BJ (cell line): ENCODE measurements around the gene FOXC2. TPM values are rescaled to one million over a fixed set of nuclear protein-coding genes. Genes with fewer than 3 reads are reported as not detected.

Experiments used
- CTCF ChIA-PET: fragments of 350-600 bp; formaldehyde crosslinking; extraction: SDS; loops from one replicate; lab custom pipeline; 2021; ENCODE audit warnings: antibody characterized with exemption, inconsistent platforms; lab: Yijun Ruan, JAX
- POLR2A ChIA-PET: fragments of 300-600 bp; sonication (Branson Sonifier 250); formaldehyde crosslinking; extraction: SDS; loops from one replicate; lab custom pipeline; 2021; ENCODE audit warnings: antibody characterized with exemption; lab: Charles Lee
- DNase-seq: peaks from one replicate; pipeline ENCODE4 v3.0.0-alpha.2; 2011; ENCODE audit warnings: low read depth
- H3K27me3 ChIP-seq: 2 replicates; pipeline ENCODE4 v1.6.0; 2011; ENCODE audit warnings: low read length; ENCODE audit not compliant: control insufficient read depth, insufficient read depth
- H3K36me3 ChIP-seq: 2 replicates; pipeline ENCODE4 v1.5.1; 2011; ENCODE audit warnings: low read length; ENCODE audit not compliant: control insufficient read depth, insufficient read depth
- H3K4me3 ChIP-seq: 2 replicates; pipeline ENCODE4 v1.5.1; 2011; ENCODE audit warnings: low read depth, mild to moderate bottlenecking, control low read depth, low read length
- CTCF ChIP-seq: IDR thresholded peaks from 2 replicates; pipeline ENCODE4 v1.5.1; 2011; ENCODE audit warnings: low read depth, mild to moderate bottlenecking, control low read depth, inconsistent platforms, low read length, moderate library complexity; ENCODE audit not compliant: insufficient read depth
- polyA plus RNA-seq: library from polyadenylated mRNA; depleted of rRNA; stranded (reverse); fragments of >200 nt; gene quantifications from 2 replicates; pipeline ENCODE4 v1.2.3, GENCODE V29; 2011

Gene FOXC2
- polyA plus RNA-seq, 1 experiment: 0.63 TPM

GRCh38 chr16:86566966-86567700, 504 bp downstream of the FOXC2 start:
- ChIA-PET POLR2A (no interaction called here), CTCF (interaction anchor here (0.6 to 1.8 kb wide), 9 partner anchors 7 to 711 kb away, joined by 3 to 11 read pairs (median 3); no protein-coding TSS in a partner anchor)
- no peaks in the 10 kb centered on the region for H3K36me3 ChIP-seq
- no peak for DNase-seq
- H3K4me3 ChIP-seq: peak overlapping the region; percentile 83
- H3K27me3 ChIP-seq: peaks cover 4% of the 10 kb centered on the region
- TF ChIP-seq CTCF: no peak

- CTCF ChIA-PET: interaction anchor here (0.6 to 1.5 kb wide), 6 partner anchors 8 to 710 kb away, joined by 3 to 6 read pairs (median 3); no protein-coding TSS in a partner anchor
- no peak for TF ChIP-seq CTCF
- DNase-seq: no peak
- peaks cover 4% of the 10 kb centered on the region for H3K27me3 ChIP-seq
- peak overlapping the region; percentile 83 for H3K4me3 ChIP-seq
- H3K36me3 ChIP-seq: no peaks in the 10 kb centered on the region
- POLR2A ChIA-PET: no interaction called here
Observed at GRCh38 chr16:86567701-86568581, 1.3 kb downstream of the FOXC2 start.

- no peak for TF ChIP-seq CTCF
- Histone ChIP-seq H3K4me3 (peak overlapping the region; percentile 83), H3K36me3 (no peaks in the 10 kb centered on the region), H3K27me3 (peaks cover 4% of the 10 kb centered on the region)
- CTCF ChIA-PET: interaction anchor here (1.2 to 1.5 kb wide), 3 partner anchors 22 to 709 kb away, joined by 3 to 6 read pairs (median 3); no protein-coding TSS in a partner anchor
- POLR2A ChIA-PET: no interaction called here
- DNase-seq: no peak
Observed at GRCh38 chr16:86568677-86569623, 2.3 kb downstream of the FOXC2 start.

GRCh38 chr16:86569701-86570447, 3.2 kb downstream of the FOXC2 start:
- ChIA-PET POLR2A (no interaction called here), CTCF (interaction anchor here (1.0 to 1.8 kb wide), 4 partner anchors 310 to 631 kb away, joined by 3 to 11 read pairs (median 4); no protein-coding TSS in a partner anchor)
- Histone ChIP-seq H3K36me3 (no peaks in the 10 kb centered on the region), H3K4me3 (peak overlapping the region; percentile 83), H3K27me3 (peaks cover 4% of the 10 kb centered on the region)
- no peak for TF ChIP-seq CTCF
- no peak for DNase-seq
